HepG2 (cell line): ENCODE data around the gene PPP2R2C. TPM values are rescaled to one million over a fixed set of nuclear protein-coding genes. Genes with fewer than 3 reads are reported as not detected.
A peak's percentile ranks its signal among the peaks of the same experiment; 100 is the strongest.

Experiments used
- ATF7-NPFF ChIP-seq: sonication (generic); formaldehyde crosslinking; IDR thresholded peaks from 2 replicates; pipeline ENCODE4 v1.8.1; 2023; ENCODE audit warnings: mild to moderate bottlenecking, low read depth, missing genetic modification reagents, moderate library complexity
- CENPT ChIP-seq: sonication (generic); formaldehyde crosslinking; IDR thresholded peaks from 2 replicates; pipeline ENCODE4 v1.8.0; 2022; ENCODE audit warnings: low read depth, mild to moderate bottlenecking, moderate library complexity, missing genetic modification reagents
- DNMT3B ChIP-seq: conservative IDR thresholded peaks from 2 replicates; pipeline ENCODE4 v1.6.1; 2016; ENCODE audit warnings: missing biosample characterization, control low read depth
- FOXA1 ChIP-seq, 2 experiments: fragments of 450-650 bp in 1 of 2; sonication (generic) in 1 of 2; formaldehyde crosslinking in 1 of 2; IDR thresholded peaks; 2 replicates each; pipeline versions ENCODE4 v1.4.0 to v1.6.1; 2016 to 2020; ENCODE audit warnings: missing genetic modification reagents in 1 of 2
- FOXM1 ChIP-seq: sonication (generic); formaldehyde crosslinking; IDR thresholded peaks from 2 replicates; pipeline ENCODE4 v1.5.0; 2020; ENCODE audit warnings: missing genetic modification reagents
- GABPA ChIP-seq, 2 experiments: IDR thresholded peaks; 2 replicates each; pipeline ENCODE4 v1.6.1; 2011 to 2016; ENCODE audit warnings: low read depth in 2 of 2, low read length in 1 of 2, missing biosample characterization in 1 of 2, missing genetic modification characterization in 1 of 2
- KLF6 ChIP-seq: IDR thresholded peaks from 2 replicates; pipeline ENCODE4 v1.8.0; 2016; ENCODE audit warnings: missing biosample characterization, missing genetic modification reagents
- MED8 ChIP-seq: sonication (generic); formaldehyde crosslinking; IDR thresholded peaks from 2 replicates; pipeline ENCODE4 v1.8.1; 2023; ENCODE audit warnings: mild to moderate bottlenecking, missing genetic modification reagents; ENCODE audit not compliant: insufficient replicate concordance
- MIER2 ChIP-seq: IDR thresholded peaks from 2 replicates; pipeline ENCODE4 v1.6.1; 2016; ENCODE audit warnings: missing biosample characterization, missing genetic modification reagents
- MTA3 ChIP-seq: sonication (generic); formaldehyde crosslinking; IDR thresholded peaks from 2 replicates; pipeline ENCODE4 v1.4.0; 2020; ENCODE audit warnings: missing genetic modification reagents
- MYC ChIP-seq: sonication (generic); formaldehyde crosslinking; IDR thresholded peaks from 2 replicates; pipeline ENCODE4 v1.9.0; 2021; ENCODE audit warnings: missing genetic modification reagents, borderline replicate concordance
- NFYC ChIP-seq: IDR thresholded peaks from 2 replicates; pipeline ENCODE4 v1.6.1; 2016; ENCODE audit warnings: missing genetic modification reagents, missing compliant biosample characterization
- POLR2A ChIP-seq, 2 experiments: IDR thresholded peaks; 2 replicates each; pipeline ENCODE4 v1.6.1; 2011; ENCODE audit warnings: low read depth in 2 of 2, low read length in 2 of 2, mild to moderate bottlenecking in 1 of 2, moderate library complexity in 1 of 2; ENCODE audit not compliant: insufficient read depth in 1 of 2
- SMARCE1 ChIP-seq: fragments of 450-650 bp; IDR thresholded peaks from 2 replicates; pipeline ENCODE4 v1.6.1; 2017; ENCODE audit warnings: borderline replicate concordance
- SP2 ChIP-seq: sonication (generic); formaldehyde crosslinking; IDR thresholded peaks from 2 replicates; pipeline ENCODE4 v1.5.1; 2020; ENCODE audit warnings: mild to moderate bottlenecking, missing genetic modification reagents
- SRSF1 ChIP-seq: fragments of 200-400 bp; formaldehyde crosslinking; optimal IDR thresholded peaks from 2 replicates; pipeline ENCODE3; 2017; ENCODE audit warnings: mild to moderate bottlenecking, low read depth, low read length, moderate library complexity
- TBL1XR1 ChIP-seq: fragments of 150-350 bp; IDR thresholded peaks from 2 replicates; pipeline ENCODE4 v1.6.1; 2014; ENCODE audit warnings: borderline replicate concordance, low read length; ENCODE audit not compliant: partially characterized antibody
- U2AF2 ChIP-seq: fragments of 200-400 bp; formaldehyde crosslinking; IDR thresholded peaks from 2 replicates; pipeline ENCODE4 v1.6.1; 2017; ENCODE audit warnings: low read depth, mild to moderate bottlenecking, low read length
- YEATS4 ChIP-seq: sonication (generic); formaldehyde crosslinking; IDR thresholded peaks from 2 replicates; pipeline ENCODE4 v1.4.0; 2020; ENCODE audit warnings: missing genetic modification reagents, borderline replicate concordance
- ZNF232 ChIP-seq: sonication (generic); formaldehyde crosslinking; IDR thresholded peaks from 2 replicates; pipeline ENCODE4 v1.4.0; 2020; ENCODE audit warnings: missing genetic modification reagents, borderline replicate concordance
- ZNF451 ChIP-seq: sonication (generic); formaldehyde crosslinking; IDR thresholded peaks from 2 replicates; pipeline ENCODE4 v1.5.0; 2020; ENCODE audit warnings: mild to moderate bottlenecking, missing genetic modification reagents
- ZNF510 ChIP-seq: sonication (generic); formaldehyde crosslinking; IDR thresholded peaks from 2 replicates; pipeline ENCODE4 v1.4.0; 2020; ENCODE audit warnings: low read depth, mild to moderate bottlenecking, missing genetic modification reagents
- ZNF577 ChIP-seq: sonication (generic); formaldehyde crosslinking; IDR thresholded peaks from 2 replicates; pipeline ENCODE4 v1.4.0; 2020; ENCODE audit warnings: mild to moderate bottlenecking, low read depth, missing genetic modification reagents, borderline replicate concordance
- ZNF672 ChIP-seq: sonication (generic); formaldehyde crosslinking; IDR thresholded peaks from 2 replicates; pipeline ENCODE4 v1.8.1; 2022; ENCODE audit warnings: missing genetic modification reagents
- ZNF781 ChIP-seq: sonication (generic); formaldehyde crosslinking; IDR thresholded peaks from 2 replicates; pipeline ENCODE4 v1.5.1; 2020; ENCODE audit warnings: borderline replicate concordance, mild to moderate bottlenecking, missing genetic modification reagents; ENCODE audit errors: not compliant biosample characterization
- polyA plus RNA-seq, 8 experiments: library from polyadenylated mRNA; depleted of rRNA in 3 of 8; stranded (reverse) in 7 of 8; unstranded in 1 of 8; fragments of >200 nt; fragmentation: Illumina TruSeq in 4 of 8; extraction: Trizol in 4 of 8; gene quantifications; 2 replicates each; pipeline versions ENCODE4 v1.2.1 to v1.2.3, GENCODE V29; 2011 to 2016; ENCODE audit warnings: low read depth in 4 of 8, missing spikeins in 1 of 8, mixed read lengths in 1 of 8; ENCODE audit not compliant: insufficient read depth in 1 of 8
- total RNA-seq, 5 experiments: library from RNA; depleted of rRNA; stranded (reverse); fragments of >200 nt; fragmentation: Illumina TruSeq; extraction: Trizol; gene quantifications; 2 replicates each; pipeline ENCODE4 v1.2.3, GENCODE V29; 2016; ENCODE audit warnings: low read depth in 1 of 5
- TF ChIP-seq, protein P1 (sequence below): sonication (generic); IDR thresholded peaks from 2 replicates; pipeline ENCODE4 v1.6.1; 2016; ENCODE audit warnings: low read depth, borderline replicate concordance
- TF ChIP-seq, protein P2 (sequence below): IDR thresholded peaks from 2 replicates; pipeline ENCODE4 v1.6.1; 2012; ENCODE audit warnings: inconsistent platforms
- TF ChIP-seq, protein P3 (sequence below): sonication (generic); formaldehyde crosslinking; IDR thresholded peaks from 2 replicates; pipeline ENCODE4 v1.8.0; 2022; ENCODE audit warnings: missing genetic modification reagents, mild to moderate bottlenecking, borderline replicate concordance
- TF ChIP-seq, protein P4 (sequence below): sonication (generic); formaldehyde crosslinking; IDR thresholded peaks from 2 replicates; pipeline ENCODE4 v1.8.1; 2023; ENCODE audit warnings: mild to moderate bottlenecking, missing genetic modification reagents

PPP2R2C gene
- total and polyA plus RNA-seq, 2 of the 13 experiments (the other 11 are each of a cell fraction or from before 2014, with no cell fraction given): 0.60 to 8.6 TPM

DNA sequence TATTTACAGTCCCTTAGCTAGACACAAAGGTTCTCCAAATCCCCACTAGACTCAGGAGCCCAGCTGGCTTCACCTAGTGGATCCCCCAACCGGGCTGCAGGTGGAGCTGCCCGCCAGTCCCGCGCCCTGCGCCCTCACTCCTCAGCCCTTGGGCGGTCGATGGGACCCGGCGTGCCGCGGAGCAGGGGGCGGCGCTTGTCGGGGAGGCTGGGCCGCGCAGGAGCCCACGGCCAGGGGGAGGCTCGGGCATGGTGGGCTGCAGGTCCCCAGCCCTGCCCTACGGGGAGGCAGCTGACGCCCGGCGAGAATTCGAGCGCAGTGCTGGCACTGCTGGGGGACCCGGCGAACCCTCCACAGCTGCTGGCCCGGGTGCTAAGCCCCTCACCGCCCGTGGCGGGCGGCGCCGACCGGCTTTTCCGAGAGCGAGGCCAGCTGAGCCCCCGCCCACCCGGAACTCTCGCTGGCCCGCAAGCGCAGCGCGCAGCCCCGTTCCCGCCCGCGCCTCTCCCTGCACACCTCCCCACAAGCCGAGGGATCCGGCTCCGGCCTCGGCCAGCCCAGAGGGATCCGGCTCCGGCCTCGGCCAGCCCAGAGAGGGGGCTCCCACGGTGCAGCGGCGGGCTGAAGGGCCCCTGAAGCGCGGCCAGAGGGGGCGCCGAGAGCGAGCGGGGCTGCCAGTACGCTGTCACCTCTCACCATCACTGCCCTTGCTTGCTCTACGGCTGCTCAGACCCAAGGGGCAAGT lies 163.3 kb downstream of the PPP2R2C start (continued):
- TF ChIP-seq, protein P1, sequence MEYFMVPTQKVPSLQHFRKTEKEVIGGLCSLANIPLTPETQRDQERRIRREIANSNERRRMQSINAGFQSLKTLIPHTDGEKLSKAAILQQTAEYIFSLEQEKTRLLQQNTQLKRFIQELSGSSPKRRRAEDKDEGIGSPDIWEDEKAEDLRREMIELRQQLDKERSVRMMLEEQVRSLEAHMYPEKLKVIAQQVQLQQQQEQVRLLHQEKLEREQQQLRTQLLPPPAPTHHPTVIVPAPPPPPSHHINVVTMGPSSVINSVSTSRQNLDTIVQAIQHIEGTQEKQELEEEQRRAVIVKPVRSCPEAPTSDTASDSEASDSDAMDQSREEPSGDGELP: peak; percentile 66; the same call in 1 of the 2 replicates
- TF ChIP-seq POLR2A (IDR thresholded peaks at IDR 0.05; ENCODE audit: insufficient read depth in 1 of 2, low read depth in 2 of 2, low read length in 2 of 2) (peak in 1 of 2 experiments; percentile 61; a peak in 2 of 4 replicates), MIER2 (no peak), GABPA (IDR thresholded peaks at IDR 0.05; ENCODE audit: low read depth, low read length) (no peak), GABPA (CRISPR knock-in tag; IDR thresholded peaks at IDR 0.05; ENCODE audit: low read depth) (no peak), MTA3 (CRISPR knock-in tag) (no peak), ATF7-NPFF (CRISPR knock-in tag) (peak; percentile 81; the same call in 1 of the 2 replicates), ZNF232 (CRISPR knock-in tag) (peak; percentile 54; the same call in 1 of the 2 replicates), CENPT (CRISPR knock-in tag) (no peak), ZNF510 (0 out of 2 replicates have a peak, but pooled peaks have one; percentile 55), ZNF781 (no peak), KLF6 (CRISPR knock-in tag) (0 out of 2 replicates have a peak, but pooled peaks have one; percentile 49), TBL1XR1 (no peak), FOXM1 (CRISPR knock-in tag) (no peak), SRSF1 (no peak), SMARCE1 (no peak), NFYC (CRISPR knock-in tag) (peak; percentile 73), ZNF451 (CRISPR knock-in tag) (peak; percentile 90), FOXA1 (IDR thresholded peaks at IDR 0.05) (no peak), FOXA1 (CRISPR knock-in tag; IDR thresholded peaks at IDR 0.05) (0 out of 2 replicates have a peak, but pooled peaks have one; percentile 7), MYC (peak; percentile 56; the same call in 1 of the 2 replicates), MED8 (no peak), YEATS4 (CRISPR knock-in tag) (peak; percentile 79; the same call in 1 of the 2 replicates), U2AF2 (no peak), DNMT3B (CRISPR knock-in tag) (no peak), SP2 (CRISPR knock-in tag) (no peak), ZNF577 (CRISPR knock-in tag) (no peak), ZNF672 (CRISPR knock-in tag) (no peak)
- TF ChIP-seq, protein P2, sequence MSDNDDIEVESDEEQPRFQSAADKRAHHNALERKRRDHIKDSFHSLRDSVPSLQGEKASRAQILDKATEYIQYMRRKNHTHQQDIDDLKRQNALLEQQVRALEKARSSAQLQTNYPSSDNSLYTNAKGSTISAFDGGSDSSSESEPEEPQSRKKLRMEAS: peak; percentile 71
- TF ChIP-seq, protein P3, sequence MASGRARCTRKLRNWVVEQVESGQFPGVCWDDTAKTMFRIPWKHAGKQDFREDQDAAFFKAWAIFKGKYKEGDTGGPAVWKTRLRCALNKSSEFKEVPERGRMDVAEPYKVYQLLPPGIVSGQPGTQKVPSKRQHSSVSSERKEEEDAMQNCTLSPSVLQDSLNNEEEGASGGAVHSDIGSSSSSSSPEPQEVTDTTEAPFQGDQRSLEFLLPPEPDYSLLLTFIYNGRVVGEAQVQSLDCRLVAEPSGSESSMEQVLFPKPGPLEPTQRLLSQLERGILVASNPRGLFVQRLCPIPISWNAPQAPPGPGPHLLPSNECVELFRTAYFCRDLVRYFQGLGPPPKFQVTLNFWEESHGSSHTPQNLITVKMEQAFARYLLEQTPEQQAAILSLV (CRISPR knock-in tag): peak; percentile 47; the same call in 1 of the 2 replicates
- TF ChIP-seq, protein P4, sequence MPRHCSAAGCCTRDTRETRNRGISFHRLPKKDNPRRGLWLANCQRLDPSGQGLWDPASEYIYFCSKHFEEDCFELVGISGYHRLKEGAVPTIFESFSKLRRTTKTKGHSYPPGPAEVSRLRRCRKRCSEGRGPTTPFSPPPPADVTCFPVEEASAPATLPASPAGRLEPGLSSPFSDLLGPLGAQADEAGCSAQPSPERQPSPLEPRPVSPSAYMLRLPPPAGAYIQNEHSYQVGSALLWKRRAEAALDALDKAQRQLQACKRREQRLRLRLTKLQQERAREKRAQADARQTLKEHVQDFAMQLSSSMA (CRISPR knock-in tag): peak; percentile 83
